Omental fat pad (tissue), 4 donors: ENCODE measurements around the gene PEX3. TPM values are rescaled to one million over a fixed set of nuclear protein-coding genes. Genes with fewer than 3 reads are reported as not detected.
"Not testable (repeated sequence)": the region's sequence is repeated elsewhere in the genome, so short reads cannot be mapped to it uniquely, and the experiment has no call there.

Experiments used
- ATAC-seq: fragments of 150-250 bp; one replicate; pipeline ENCODE4 v1.9.1; 2016; ENCODE audit warnings: mild to moderate bottlenecking, moderate library complexity; ENCODE audit not compliant: low FRiP score
- DNase-seq: peaks from one replicate; pipeline ENCODE4 v3.0.0-alpha.2; 2019; ENCODE audit warnings: low spot score
- CTCF ChIP-seq, 3 donors: fragments of 450-650 bp; IDR thresholded peaks; one replicate each; pipeline ENCODE4 v1.5.1; 2016 to 2017; ENCODE audit warnings: antibody characterized with exemption in 3 of 3, mild to moderate bottlenecking in 3 of 3, moderate library complexity in 2 of 3
- total RNA-seq, 4 donors: library from RNA; depleted of rRNA; stranded (reverse); fragments of >200 nt; gene quantifications; one replicate each; pipeline ENCODE4 v1.1.0, GENCODE V29; 2016

Gene PEX3
- total RNA-seq, 4 donors from 2014 or later, result 9.7 to 14.2 (median 11.9) TPM

- no peak for TF ChIP-seq CTCF (IDR thresholded peaks at IDR 0.05)
- no peak for ATAC-seq
- DNase-seq, result no peak
Measured at GRCh38 chr6:143505111-143505510, 54.5 kb downstream of the PEX3 start.

GRCh38 chr6:143505537-143505936 is 54.9 kb downstream of the PEX3 start:
- no peak for ATAC-seq

GRCh38 chr6:143506199-143506598 is 55.6 kb downstream of the PEX3 start:
- DNase-seq, result no peak
- no peak for ATAC-seq
- TF ChIP-seq CTCF (IDR thresholded peaks at IDR 0.05), result no peak

More at GRCh38 chr6:143505537-143505936, 54.9 kb downstream of the PEX3 start:
- DNase-seq, result no peak
- no peak for TF ChIP-seq CTCF (IDR thresholded peaks at IDR 0.05)

GRCh38 chr6:143506620-143507019 is 56.0 kb downstream of the PEX3 start:
- DNase-seq (no peak), ATAC-seq (no peak)
- TF ChIP-seq CTCF (IDR thresholded peaks at IDR 0.05), result no peak

GRCh38 chr6:143507358-143508145 is 56.9 kb downstream of the PEX3 start:
- DNase-seq (no peak), ATAC-seq (no peak)
- no peak for TF ChIP-seq CTCF (IDR thresholded peaks at IDR 0.05)

- DNase-seq, ATAC-seq: not testable (repeated sequence)
Measured at GRCh38 chr6:143510326-143510725, 59.7 kb downstream of the PEX3 start.

GRCh38 chr6:143510991-143511891 is 60.6 kb downstream of the PEX3 start, which contains the start of gene FUCA2:
Gene FUCA2, minus strand, starts transcription at chr6:143511720. Its CDS starts 86 bp downstream, at chr6:143511634.
- DNase-seq, result peak; percentile 80
- peak; percentile 81 for ATAC-seq
- TF ChIP-seq CTCF (IDR thresholded peaks at IDR 0.05), result no peak
